ENCODE measurements around the gene RPTOR.

DNA sequence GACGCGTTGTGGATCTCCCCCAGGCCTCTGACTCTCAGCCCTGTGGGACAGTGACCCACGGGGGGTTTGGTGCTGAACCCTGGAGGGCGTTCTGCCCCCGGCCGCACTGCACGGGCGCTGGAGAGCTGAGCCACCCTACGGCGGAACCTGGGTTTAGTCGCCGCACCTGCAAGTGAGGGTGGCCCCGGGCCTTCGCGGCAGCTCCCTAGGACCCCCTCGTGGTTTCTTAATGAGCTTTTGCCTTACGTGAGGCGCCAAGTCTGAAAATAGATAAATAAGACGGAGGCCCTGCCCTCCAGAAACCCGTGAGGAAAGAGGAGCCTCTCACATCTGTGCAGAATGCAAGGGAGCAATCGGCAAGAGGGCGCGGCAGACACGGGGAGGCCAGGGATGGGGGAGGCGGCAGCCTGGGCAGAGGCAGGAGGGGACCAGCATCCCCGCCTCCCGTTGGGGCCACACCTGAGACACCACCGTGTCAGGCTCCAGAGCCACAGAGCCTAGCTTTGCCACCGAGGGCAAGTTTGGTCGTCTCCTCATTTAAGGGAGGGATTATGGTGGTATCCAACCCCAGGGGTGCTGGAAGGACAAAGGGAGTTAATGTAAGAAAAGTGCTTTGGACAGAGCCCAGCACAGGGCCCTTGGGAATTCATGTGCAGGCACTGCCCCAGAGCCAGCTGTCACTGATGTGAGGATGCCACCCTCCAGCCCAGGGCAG, 293.8 kb downstream of the RPTOR start:
- TF ChIP-seq EZH2 (IDR thresholded peaks at IDR 0.05; ENCODE audit: low read length) (no peak), CTCF (optimal IDR thresholded peaks at IDR 0.05 in 1 of 3, IDR thresholded peaks at IDR 0.05 in 1 of 3, conservative IDR thresholded peaks at IDR 0.05 in 1 of 3; ENCODE audit: extremely low read depth in 1 of 3, insufficient read depth in 2 of 3, low read length in 3 of 3) (no peak)

Data from keratinocyte (primary cell).